NCI-H226 (cell line): Measurements from ENCODE around the gene EFNA4.

Source experiments
- DNase-seq: peaks from one replicate; pipeline ENCODE4 v3.0.0-alpha.2; 2015

The EFNA4 gene

GRCh38 chr1:155052439-155053395 lies 10.8 kb upstream of the EFNA4 start:
- DNase-seq, result peak; percentile 61

- DNase-seq, result no peak
Observed at GRCh38 chr1:155053531-155054105, 9.9 kb upstream of the EFNA4 start.

GRCh38 chr1:155057104-155057503 lies 6.4 kb upstream of the EFNA4 start:
- DNase-seq, result no peak

DNA sequence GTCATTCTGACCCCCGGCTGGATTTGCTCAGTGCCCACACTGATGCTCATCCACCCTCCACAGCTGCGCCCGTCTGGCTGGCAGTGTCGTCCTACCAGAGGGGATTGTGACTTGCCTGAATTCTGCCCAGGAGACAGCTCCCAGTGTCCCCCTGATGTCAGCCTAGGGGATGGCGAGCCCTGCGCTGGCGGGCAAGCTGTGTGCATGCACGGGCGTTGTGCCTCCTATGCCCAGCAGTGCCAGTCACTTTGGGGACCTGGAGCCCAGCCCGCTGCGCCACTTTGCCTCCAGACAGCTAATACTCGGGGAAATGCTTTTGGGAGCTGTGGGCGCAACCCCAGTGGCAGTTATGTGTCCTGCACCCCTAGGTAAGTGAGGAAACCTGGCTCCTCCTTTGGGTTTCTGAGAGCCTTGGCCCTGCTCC lies 5.7 kb upstream of the EFNA4 start:
- no peak for DNase-seq

GRCh38 chr1:155060736-155061135 lies 2.8 kb upstream of the EFNA4 start:
- DNase-seq, result no peak

- peak; percentile 75 for DNase-seq
Observed at GRCh38 chr1:155061381-155062150, 2.0 kb upstream of the EFNA4 start.

GRCh38 chr1:155062151-155062686 lies 1.3 kb upstream of the EFNA4 start:
- DNase-seq, result no peak

- no peak for DNase-seq
Observed at GRCh38 chr1:155062702-155063411, 683 bp upstream of the EFNA4 start.

- no peak for DNase-seq
Observed at GRCh38 chr1:155064111-155064831, 731 bp downstream of the EFNA4 start.

DNA sequence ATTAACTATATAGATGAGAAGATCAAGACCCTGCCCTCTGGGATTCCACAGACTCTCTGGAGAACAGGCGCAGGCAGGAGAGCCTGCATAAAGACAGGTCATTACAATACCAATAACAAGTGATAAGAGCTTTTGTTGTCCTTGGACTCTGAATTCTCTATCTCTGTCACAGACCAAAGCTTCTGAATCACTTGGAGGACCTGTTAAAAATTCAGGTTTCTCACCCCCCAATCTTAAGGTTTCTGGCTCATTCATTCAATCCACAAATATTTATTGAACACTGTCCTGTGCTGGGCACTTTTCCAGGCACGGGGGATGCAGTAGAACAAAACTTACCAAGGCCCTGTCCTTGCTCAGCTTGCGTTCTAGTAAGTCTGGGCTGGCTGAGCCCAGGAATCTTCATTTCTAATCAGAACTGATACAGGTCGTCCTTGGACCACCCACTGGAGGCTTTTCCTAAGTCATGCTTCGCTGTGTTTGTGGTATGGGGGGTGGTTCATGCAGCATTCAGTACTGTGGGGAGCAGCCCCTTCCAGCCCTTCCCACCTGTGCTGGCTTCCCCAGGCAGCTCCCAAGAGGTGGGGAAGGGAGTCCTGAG lies 1.4 kb downstream of the EFNA4 start:
- DNase-seq, result no peak

- DNase-seq, result no peak
Observed at GRCh38 chr1:155066777-155067176, 3.2 kb downstream of the EFNA4 start.

DNA sequence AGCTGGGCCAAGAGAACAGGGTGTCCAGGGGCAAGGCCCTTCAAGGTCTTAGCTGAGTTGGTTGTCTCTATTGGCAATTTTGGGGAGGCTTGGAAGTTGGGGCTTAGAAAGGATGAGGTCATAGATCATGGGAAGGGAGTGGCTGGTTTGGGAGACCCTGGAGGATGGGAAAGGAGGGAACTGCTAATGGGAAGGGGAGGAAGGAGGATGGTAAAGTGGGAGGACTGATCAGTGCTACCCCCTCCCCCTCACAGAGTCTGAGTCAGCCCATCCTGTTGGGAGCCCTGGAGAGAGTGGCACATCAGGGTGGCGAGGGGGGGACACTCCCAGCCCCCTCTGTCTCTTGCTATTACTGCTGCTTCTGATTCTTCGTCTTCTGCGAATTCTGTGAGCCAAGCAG lies 5.1 kb downstream of the EFNA4 start:
- DNase-seq, result no peak

- DNase-seq, result no peak
Observed at GRCh38 chr1:155069551-155070157, 6.1 kb downstream of the EFNA4 start.

DNA sequence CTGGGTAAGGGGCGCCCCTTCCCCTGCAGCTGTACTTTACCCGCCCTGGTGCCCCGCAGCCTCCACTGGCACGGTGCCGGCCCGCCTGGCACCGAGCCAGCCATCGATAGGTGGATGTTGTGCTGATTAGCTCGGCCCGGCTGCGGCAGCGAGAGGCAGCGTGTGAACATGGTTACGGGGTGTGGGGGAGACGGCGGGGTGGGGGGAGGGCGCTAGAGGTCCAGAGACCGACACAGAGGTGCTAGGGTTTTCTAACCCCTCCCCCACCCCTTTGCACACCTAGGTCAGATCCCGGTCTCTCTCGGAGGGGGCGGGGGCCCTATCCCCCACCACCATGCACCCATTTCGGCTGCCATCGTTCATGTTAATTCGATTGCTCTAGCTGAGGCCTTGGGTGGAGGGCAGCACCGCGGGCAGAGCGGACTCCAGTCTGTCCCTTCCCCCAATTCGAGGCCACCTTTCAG lies 6.7 kb downstream of the EFNA4 start:
- no peak for DNase-seq

GRCh38 chr1:155070721-155071569 lies 7.4 kb downstream of the EFNA4 start:
- DNase-seq, result peak; percentile 80

GRCh38 chr1:155071701-155072100 lies 8.2 kb downstream of the EFNA4 start:
- DNase-seq, result no peak

- no peak for DNase-seq
Observed at GRCh38 chr1:155072531-155073289, 9.2 kb downstream of the EFNA4 start.

- DNase-seq, result no peak
Observed at GRCh38 chr1:155073377-155074242, 10.1 kb downstream of the EFNA4 start.
